Ovary (tissue), 3 donors: ENCODE results near the gene SMARCD3.

Source experiments
- CTCF ChIP-seq, 3 donors: fragments of 450-650 bp in 2 of 3; fragments of 200-600 bp in 1 of 3; IDR thresholded peaks; one replicate each; pipeline versions ENCODE4 v1.5.1 to v1.8.0; 2016 to 2022; ENCODE audit warnings: antibody characterized with exemption in 3 of 3, mild to moderate bottlenecking in 1 of 3
- EP300 ChIP-seq: sonication (generic); formaldehyde crosslinking; IDR thresholded peaks from one replicate; pipeline ENCODE4 v1.6.1; 2017; ENCODE audit warnings: antibody characterized with exemption
- POLR2A ChIP-seq: fragments of 450-650 bp; IDR thresholded peaks from one replicate; pipeline ENCODE4 v1.6.1; 2017; ENCODE audit warnings: antibody characterized with exemption, mild to moderate bottlenecking, moderate library complexity
- donor health status: DM: no; HTN: no; CAD: no.

GRCh38 chr7:151283302-151283701 lies 34.8 kb upstream of the SMARCD3 start:
- TF ChIP-seq EP300 (no peak), POLR2A (no peak), CTCF (IDR thresholded peaks at IDR 0.05) (no peak)
